Endothelial cell of umbilical vein (primary cell): Measurements from ENCODE around the gene SMNDC1. TPM values are rescaled to one million over a fixed set of nuclear protein-coding genes. Genes with fewer than 3 reads are reported as not detected.

Source experiments
- BruUV-seq: library from RNA; stranded (reverse); fragments of 400-500 nt; replicated peaks from 2 replicates; lab custom pipeline; 2021; lab: Mats Ljungman, UMichigan
- CTCF ChIA-PET: fragments of 300-600, 350-600 bp; sonication (Branson Sonifier 250); formaldehyde crosslinking; loops from one replicate; lab custom pipeline; 2021; ENCODE audit warnings: antibody characterized with exemption, inconsistent platforms; lab: Charles Lee
- POLR2A ChIA-PET: fragments of 300-600, 350-600 bp; sonication (Branson Sonifier 250); formaldehyde crosslinking; loops from one replicate; lab custom pipeline; 2021; ENCODE audit warnings: antibody characterized with exemption, inconsistent platforms; lab: Charles Lee
- DNase-seq: peaks from one replicate; pipeline ENCODE4 v3.0.0-alpha.2; 2011; ENCODE audit warnings: low read depth, low spot score
- FAIRE-seq: peaks from 2 replicates; lab custom pipeline; 2011; peaks lifted over from hg19 to GRCh38; lab: Jason Lieb, UNC
- H2AFZ ChIP-seq: 2 replicates; pipeline ENCODE4 v1.6.0; 2012; ENCODE audit warnings: low read depth, low read length, control low read depth, inconsistent platforms
- H3K27ac ChIP-seq: 2 replicates; pipeline ENCODE4 v1.5.1; 2011; ENCODE audit warnings: low read depth, mild to moderate bottlenecking, control low read depth, low read length, moderate library complexity; ENCODE audit not compliant: insufficient read depth
- H3K27me3 ChIP-seq, 2 experiments: 2 replicates each; pipeline versions ENCODE4 v1.6.0 to v1.6.1; 2011; ENCODE audit warnings: low read length in 2 of 2, mixed read lengths in 1 of 2; ENCODE audit not compliant: control insufficient read depth in 2 of 2, insufficient read depth in 2 of 2
- H3K36me3 ChIP-seq, 2 experiments: 2 replicates in 1 of 2; 3 replicates in 1 of 2; pipeline ENCODE4 v1.5.1; 2011; ENCODE audit warnings: low read length in 2 of 2, mild to moderate bottlenecking in 1 of 2, moderate library complexity in 1 of 2; ENCODE audit not compliant: control insufficient read depth in 2 of 2, insufficient read depth in 2 of 2; ENCODE audit errors: extremely low read depth in 1 of 2
- H3K4me1 ChIP-seq: 3 replicates; pipeline ENCODE4 v1.5.1; 2011; ENCODE audit warnings: mild to moderate bottlenecking, low read length; ENCODE audit not compliant: control insufficient read depth, insufficient read depth; ENCODE audit errors: extremely low read depth
- H3K4me2 ChIP-seq: 2 replicates; pipeline ENCODE4 v1.6.1; 2011; ENCODE audit warnings: low read length, control low read depth, mixed read lengths; ENCODE audit not compliant: insufficient read depth
- H3K4me3 ChIP-seq, 3 experiments: fragments of 200-600 bp in 1 of 3; sonication (generic), shearing (Covaris generic) in 1 of 3; replicated peaks in 1 of 3; 2 replicates each; pipeline ENCODE4 v1.5.1; 2011 to 2016; ENCODE audit warnings: control low read depth in 3 of 3, low read length in 3 of 3, mild to moderate bottlenecking in 2 of 3, inconsistent platforms in 1 of 3, low read depth in 1 of 3, moderate library complexity in 1 of 3; ENCODE audit not compliant: insufficient read depth in 1 of 3
- H3K79me2 ChIP-seq: 2 replicates; pipeline ENCODE4 v1.6.0; 2012; ENCODE audit warnings: low read length, inconsistent platforms; ENCODE audit not compliant: control insufficient read depth, insufficient read depth
- H3K9ac ChIP-seq: replicated peaks from 2 replicates; pipeline ENCODE3; 2011; ENCODE audit warnings: low read length, control low read depth; ENCODE audit not compliant: insufficient read depth; ENCODE audit errors: extremely low read depth
- H3K9me1 ChIP-seq: replicated peaks from 3 replicates; pipeline ENCODE4 v1.6.0; 2011; ENCODE audit warnings: mild to moderate bottlenecking, low read length; ENCODE audit not compliant: control insufficient read depth, insufficient read depth; ENCODE audit errors: extremely low read depth
- H3K9me3 ChIP-seq: replicated peaks from 2 replicates; pipeline ENCODE4 v1.5.1; 2012; ENCODE audit warnings: low read length, inconsistent platforms; ENCODE audit not compliant: control insufficient read depth, insufficient read depth
- H4K20me1 ChIP-seq: replicated peaks from 2 replicates; pipeline ENCODE3; 2011; ENCODE audit warnings: mild to moderate bottlenecking, low read length; ENCODE audit not compliant: control insufficient read depth, insufficient read depth; ENCODE audit errors: extremely low read depth
- CTCF ChIP-seq, 2 donors: IDR thresholded peaks; 1 replicate in 1 of 2; 2 replicates in 1 of 2; pipeline ENCODE4 v1.5.1; 2011; ENCODE audit warnings: low read length in 2 of 2, mild to moderate bottlenecking in 2 of 2, moderate library complexity in 2 of 2, control low read depth in 1 of 2, inconsistent platforms in 1 of 2, low read depth in 1 of 2; ENCODE audit not compliant: insufficient read depth in 1 of 2; ENCODE audit errors: extremely low read depth in 1 of 2
- EZH2 ChIP-seq: IDR thresholded peaks from 2 replicates; pipeline ENCODE4 v1.6.1; 2012; ENCODE audit warnings: borderline replicate concordance, low read depth, mild to moderate bottlenecking, moderate library complexity, low read length, inconsistent platforms; ENCODE audit not compliant: severe bottlenecking
- FOS ChIP-seq: IDR thresholded peaks from 2 replicates; pipeline ENCODE4 v1.6.1; 2011; ENCODE audit warnings: mild to moderate bottlenecking, low read length, moderate library complexity, borderline replicate concordance; ENCODE audit not compliant: insufficient read depth
- GATA2 ChIP-seq: IDR thresholded peaks from 2 replicates; pipeline ENCODE4 v1.7.0; 2011; ENCODE audit warnings: low read depth, mild to moderate bottlenecking, moderate library complexity, mixed read lengths, low read length; ENCODE audit not compliant: insufficient read length, insufficient read depth
- JUN ChIP-seq: IDR thresholded peaks from 2 replicates; pipeline ENCODE4 v1.6.1; 2011; ENCODE audit warnings: borderline replicate concordance, low read depth; ENCODE audit not compliant: insufficient read length, insufficient read depth
- MAX ChIP-seq: IDR thresholded peaks from 2 replicates; pipeline ENCODE4 v1.6.1; 2011; ENCODE audit not compliant: insufficient read depth, insufficient read length
- MYC ChIP-seq: IDR thresholded peaks from one replicate; pipeline ENCODE4 v1.6.1; 2011; ENCODE audit warnings: mild to moderate bottlenecking, low read depth, low read length
- POLR2A ChIP-seq: IDR thresholded peaks from 2 replicates; pipeline ENCODE4 v1.6.1; 2012; ENCODE audit warnings: low read depth, mild to moderate bottlenecking, control low read depth, low read length
- POLR2AphosphoS5 ChIP-seq: IDR thresholded peaks from 2 replicates; pipeline ENCODE4 v1.6.1; 2012; ENCODE audit warnings: low read depth, mild to moderate bottlenecking, control low read depth, low read length, moderate library complexity; ENCODE audit not compliant: insufficient read depth
- dilution Hi-C: fragments of 300-500 bp; cut with MboI; formaldehyde crosslinking; loops from one replicate; pipeline ENCODE4 v1.15.0; 2019; ENCODE audit warnings: low sequenced_read_pairs; ENCODE audit not compliant: extremely low pct_ligation_motif_present
- intact Hi-C: fragments of 100-400 bp; cut with micrococcal nuclease; formaldehyde crosslinking; loops from one replicate; pipeline ENCODE4 v1.10.0; 2022
- polyA plus RNA-seq, 4 experiments: library from polyadenylated mRNA; depleted of rRNA in 3 of 4; stranded (reverse) in 3 of 4; unstranded in 1 of 4; fragments of >200 nt; gene quantifications; 2 replicates each; pipeline versions ENCODE4 v1.2.1 to v1.2.3, GENCODE V29; 2011 to 2012; ENCODE audit warnings: missing spikeins in 1 of 4
- total RNA-seq: library from RNA; stranded (reverse); gene quantifications from 2 replicates; pipeline ENCODE4 v1.2.3, GENCODE V29; 2021

The SMNDC1 gene
- total and polyA plus RNA-seq, 2 donors (not counting 3 experiments of a cell fraction or from before 2014, with no cell fraction given) = 7.1 to 39.3 TPM

GRCh38 chr10:110344622-110345021 is 39.9 kb upstream of the SMNDC1 start:
- Histone ChIP-seq H4K20me1 (no peaks in the 10 kb centered on the region), H3K27ac (no peak overlapping the region), H3K9ac (no peak overlapping the region), H3K9me1 (no peaks in the 10 kb centered on the region), H3K4me1 (no peaks in the 10 kb centered on the region), H3K27me3 (peaks cover 0 to 5% of the 10 kb centered on the region in 2 experiments), H3K4me2 (no peak overlapping the region), H3K9me3 (no peaks in the 10 kb centered on the region), H2AFZ (no peak overlapping the region), H3K36me3 (no peaks in the 10 kb centered on the region), H3K79me2 (no peaks in the 10 kb centered on the region), H3K4me3 (no peak overlapping the region)
- CTCF ChIA-PET = interaction anchor here (2.0 kb wide), 1 partner anchor 9 kb away, joined by 12 read pairs; no protein-coding TSS in a partner anchor
- no TSS peak for BruUV-seq
- dilution Hi-C loops (no loop called here), intact Hi-C loops (no loop called here)
- TF ChIP-seq GATA2 = no peak
- TF ChIP-seq CTCF (IDR thresholded peaks at IDR 0.05; ENCODE audit: extremely low read depth in 1 of 2, insufficient read depth in 1 of 2, low read depth in 1 of 2, low read length in 2 of 2) = no peak
- no peak for TF ChIP-seq MYC
- no peak for TF ChIP-seq MAX
- no peak for TF ChIP-seq POLR2A
- no peak for TF ChIP-seq JUN
- no peak for TF ChIP-seq FOS
- no peak for TF ChIP-seq EZH2
- TF ChIP-seq POLR2AphosphoS5 = no peak
- DNase-seq = no peak
- POLR2A ChIA-PET = no interaction called here
- FAIRE-seq = no peak
